SK-N-MC (cell line): ENCODE data around the gene HIGD1C.

ENCODE experiments used
- EZH2 ChIP-seq: fragments of 200-600 bp; sonication (generic); IDR thresholded peaks from one replicate; pipeline ENCODE4 v1.6.1; 2017; ENCODE audit warnings: antibody characterized with exemption
- FOXP2 ChIP-seq: optimal IDR thresholded peaks from 2 replicates; pipeline ENCODE3; 2011; ENCODE audit warnings: mild to moderate bottlenecking, moderate library complexity; ENCODE audit not compliant: insufficient read depth; ENCODE audit errors: extremely low read length, control extremely low read depth
- POLR2AphosphoS5 ChIP-seq: IDR thresholded peaks from 2 replicates; pipeline ENCODE4 v1.6.1; 2012; ENCODE audit warnings: mild to moderate bottlenecking, low read depth, low read length, borderline replicate concordance

DNA sequence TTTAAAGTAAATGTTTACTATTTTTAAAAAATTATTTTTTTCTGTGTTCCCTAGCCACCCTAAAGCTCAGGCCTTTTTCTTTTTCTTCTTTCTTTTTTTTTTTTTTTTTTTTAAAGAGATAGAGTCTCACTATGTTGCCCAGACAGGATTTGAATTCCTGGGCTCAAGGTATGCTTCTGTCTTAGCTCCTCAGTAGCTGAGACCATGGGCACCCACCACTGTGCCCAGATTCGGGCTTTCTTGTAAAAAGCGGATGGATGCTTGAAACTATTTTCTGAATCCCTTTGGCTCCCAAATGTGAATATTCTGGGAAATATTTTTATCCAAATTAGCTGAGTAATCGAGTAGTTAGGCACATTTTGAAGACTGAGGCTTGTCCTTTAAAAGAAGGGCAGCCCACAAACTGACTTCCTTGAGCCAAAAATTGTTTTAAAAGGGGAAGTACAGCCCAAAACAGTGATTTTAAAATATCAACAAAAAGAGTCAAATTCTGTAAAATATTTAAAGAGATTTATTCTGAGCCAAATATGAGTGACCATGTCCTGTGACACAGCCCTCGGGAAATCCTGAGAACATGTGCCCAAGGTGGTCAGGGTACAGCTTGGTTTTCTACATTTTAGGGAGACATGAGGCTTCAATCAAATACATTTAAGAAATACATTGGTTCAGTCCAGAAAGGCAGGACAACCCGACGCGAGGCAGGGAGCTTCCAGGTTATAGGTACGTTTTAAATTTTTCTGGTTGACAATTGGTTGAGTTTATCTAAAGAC lies 28.8 kb upstream of the HIGD1C start:
- TF ChIP-seq POLR2AphosphoS5 (no peak), EZH2 (no peak), FOXP2 (no peak)
